Measurements from ENCODE around the gene CASP7.

Gene CASP7

DNA sequence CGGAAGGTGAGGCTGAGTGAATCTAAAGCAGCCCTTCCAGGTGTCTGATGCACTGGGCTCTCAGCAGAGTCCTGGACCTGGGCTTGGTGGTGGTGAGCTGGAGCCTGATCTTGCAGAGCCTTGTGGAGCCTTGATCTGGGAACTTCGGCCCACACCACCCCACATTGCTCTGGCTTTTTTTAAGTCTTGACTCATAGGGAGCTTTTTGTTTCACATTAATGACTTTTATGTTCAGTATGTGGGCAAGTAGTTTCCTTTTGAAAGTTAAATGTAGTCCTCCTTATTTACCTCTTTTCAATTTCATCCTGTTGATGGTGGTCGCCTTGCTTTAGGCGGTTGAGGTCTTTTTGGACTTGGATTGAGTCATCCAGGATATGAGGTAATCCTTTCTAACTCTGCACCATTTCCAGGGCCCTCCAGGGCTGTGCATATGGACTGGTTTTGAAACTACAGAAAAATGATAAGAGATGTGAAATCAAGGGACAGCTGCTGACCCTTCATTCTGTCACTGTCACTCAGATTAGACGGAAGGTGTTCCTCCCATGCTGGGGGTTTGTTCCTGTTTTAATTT, 12.9 kb upstream of the CASP7 start:
- DNase-seq, result no peak

DNA sequence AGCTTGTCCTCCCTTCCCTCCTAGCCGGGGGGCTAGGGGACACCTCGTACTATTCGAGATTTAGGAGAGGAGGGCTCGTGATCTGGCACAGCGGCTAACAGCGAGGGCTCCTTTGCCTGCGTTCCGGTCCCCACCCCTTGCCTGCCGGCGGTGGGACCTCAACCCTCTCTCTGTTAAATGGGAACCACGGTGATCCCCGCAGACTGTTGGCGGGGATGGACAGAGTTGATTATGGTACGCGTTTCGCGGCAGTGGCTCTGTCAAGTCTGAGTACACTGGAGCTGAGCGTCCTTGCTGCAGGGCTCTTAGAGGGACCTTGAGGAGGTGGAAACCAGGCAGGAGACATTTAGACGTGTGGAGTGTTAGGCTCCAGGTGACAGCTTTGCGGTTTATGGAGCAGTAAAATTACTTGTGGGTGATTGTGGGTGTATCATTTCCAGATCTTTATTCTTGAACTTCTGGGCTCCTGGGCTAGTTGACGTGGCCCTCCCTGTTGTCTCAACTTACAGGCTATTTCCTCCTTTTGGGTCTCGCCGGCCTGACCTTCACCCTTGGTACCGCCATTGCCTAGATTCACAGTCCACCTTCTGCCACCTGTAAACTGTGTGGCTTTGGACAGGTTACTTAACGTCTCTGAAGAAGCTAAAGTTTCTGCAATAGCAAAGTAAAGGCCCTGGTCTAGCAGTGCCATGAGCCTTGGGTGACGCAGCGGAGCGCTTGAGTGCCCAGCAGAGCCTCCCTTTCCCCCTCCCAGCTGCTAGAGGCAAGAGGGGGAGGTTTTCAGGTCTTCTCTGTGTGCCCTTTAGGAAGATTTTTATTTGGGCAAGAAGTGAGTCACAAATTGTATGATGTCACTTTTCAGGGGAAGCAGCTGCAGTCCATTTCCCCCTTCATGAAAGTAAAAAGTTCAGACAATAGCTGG, 739 bp downstream of the CASP7 start:
- no peak for DNase-seq

DNA sequence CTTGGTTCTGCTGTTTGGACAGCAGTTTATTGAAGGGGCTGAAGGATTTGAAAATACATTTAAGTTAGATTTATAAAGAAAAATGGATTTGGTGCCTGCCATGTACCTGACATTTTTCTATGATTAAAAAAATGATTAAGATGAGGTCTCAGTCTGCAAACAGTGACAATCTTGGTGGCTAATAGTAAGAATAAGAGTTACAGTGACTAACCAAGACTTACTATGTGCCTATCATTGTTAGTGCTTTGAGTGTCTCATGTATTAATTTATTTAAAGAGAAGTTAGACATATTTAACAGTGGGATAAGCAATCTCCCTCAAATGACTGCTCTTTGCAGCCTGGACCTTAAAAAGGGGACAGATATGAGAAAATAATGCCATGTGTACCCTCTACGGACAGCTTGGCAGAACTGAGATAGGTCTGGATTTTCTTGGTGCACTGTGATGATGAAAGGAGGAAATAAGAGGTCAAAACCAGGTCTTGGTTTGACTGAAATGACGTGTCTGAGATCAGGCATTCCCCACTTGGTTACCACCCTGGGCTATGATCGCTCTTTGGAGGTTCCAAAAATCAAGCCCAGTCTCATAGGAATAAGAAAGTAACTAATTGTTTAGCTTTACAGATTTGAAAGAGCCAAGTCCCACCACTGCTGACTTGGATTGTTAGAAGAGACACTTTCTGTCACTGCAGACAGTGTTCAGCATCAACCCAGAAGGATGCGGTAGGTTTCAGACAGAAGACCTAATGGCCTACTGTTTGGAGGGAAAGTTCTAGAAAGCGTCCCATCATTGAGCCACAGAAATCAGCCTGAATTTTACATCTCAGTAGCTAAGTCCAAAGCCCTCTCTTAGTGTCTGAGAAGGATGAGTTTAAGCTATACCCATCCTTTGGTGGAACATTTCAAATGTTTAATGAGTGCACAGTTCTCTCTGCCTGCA, 2.1 kb downstream of the CASP7 start:
- no peak for DNase-seq

DNA sequence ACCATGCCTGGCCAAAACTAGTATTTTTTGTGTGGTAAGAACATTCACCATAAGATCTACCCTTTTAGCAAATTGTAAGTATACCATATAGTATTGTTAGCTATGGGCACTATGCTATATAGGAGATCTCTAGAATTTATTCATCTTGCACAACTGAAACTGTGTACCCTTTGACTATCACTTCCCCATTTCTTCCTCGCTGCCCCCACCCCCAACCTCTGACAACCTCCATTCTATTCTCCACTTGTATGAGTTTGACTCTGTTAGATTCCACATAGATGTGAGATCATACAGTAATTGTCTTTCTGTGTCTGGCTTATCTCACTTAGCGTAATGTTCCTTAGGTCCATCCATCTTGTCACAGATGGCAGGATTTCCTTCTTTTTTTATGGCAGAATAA, 3.6 kb downstream of the CASP7 start:
- no peak for DNase-seq

DNA sequence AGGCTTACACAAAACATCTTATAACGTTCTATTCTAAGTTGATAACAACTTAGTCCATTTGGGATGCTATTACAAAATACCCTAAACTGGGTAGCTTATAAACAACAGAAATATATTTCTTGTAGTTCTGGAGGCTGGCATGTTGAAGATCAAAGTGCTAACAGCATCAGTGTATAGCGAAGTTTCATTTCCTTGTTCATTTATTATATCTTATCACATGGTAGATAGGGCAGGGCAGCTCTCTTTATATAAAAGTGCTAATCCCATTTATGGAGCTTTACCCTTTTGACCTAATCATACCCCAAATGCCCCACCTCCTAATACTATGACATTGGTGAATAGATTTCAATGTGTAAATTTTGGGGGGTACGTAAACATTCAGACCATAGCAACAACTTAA, 6.3 kb downstream of the CASP7 start:
- DNase-seq, result no peak

DNA sequence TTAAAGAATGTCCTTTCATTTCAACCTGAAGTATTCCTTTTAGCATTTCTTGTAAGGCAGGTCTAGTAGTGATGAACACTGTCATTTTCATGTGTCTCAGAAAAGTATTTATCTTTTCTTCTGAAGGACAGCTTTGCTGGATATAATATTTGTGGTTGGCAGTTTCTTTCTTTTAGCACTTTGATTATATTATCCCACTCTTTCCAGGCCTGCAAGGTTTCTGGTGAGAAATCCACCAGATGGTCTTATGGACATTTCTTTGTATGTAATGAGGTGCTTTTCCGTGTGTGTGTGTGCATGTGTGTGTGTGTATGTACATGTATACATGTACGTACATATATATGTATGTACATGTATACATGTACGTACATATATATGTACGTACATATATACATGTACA, 7.3 kb downstream of the CASP7 start:
- no peak for DNase-seq

DNA sequence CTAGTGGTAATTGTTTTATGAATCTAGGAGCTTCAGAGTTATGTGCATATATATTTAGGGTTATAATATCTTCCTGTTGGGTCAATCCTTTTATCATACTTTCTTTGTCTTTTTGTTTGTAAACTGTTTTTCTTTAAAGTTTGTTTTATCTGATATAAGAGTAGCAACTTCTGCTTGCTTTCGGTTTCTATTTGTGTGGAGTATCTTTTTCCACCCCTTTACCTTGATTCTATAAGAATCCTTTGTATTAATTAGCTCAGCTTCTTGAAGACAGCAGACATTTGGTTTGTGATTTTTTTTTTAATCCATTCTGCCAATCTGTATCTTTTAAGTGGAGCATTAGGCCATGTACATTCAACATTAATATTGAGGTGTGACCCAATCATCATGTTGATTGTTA, 9.3 kb downstream of the CASP7 start:
- no peak for DNase-seq

DNA sequence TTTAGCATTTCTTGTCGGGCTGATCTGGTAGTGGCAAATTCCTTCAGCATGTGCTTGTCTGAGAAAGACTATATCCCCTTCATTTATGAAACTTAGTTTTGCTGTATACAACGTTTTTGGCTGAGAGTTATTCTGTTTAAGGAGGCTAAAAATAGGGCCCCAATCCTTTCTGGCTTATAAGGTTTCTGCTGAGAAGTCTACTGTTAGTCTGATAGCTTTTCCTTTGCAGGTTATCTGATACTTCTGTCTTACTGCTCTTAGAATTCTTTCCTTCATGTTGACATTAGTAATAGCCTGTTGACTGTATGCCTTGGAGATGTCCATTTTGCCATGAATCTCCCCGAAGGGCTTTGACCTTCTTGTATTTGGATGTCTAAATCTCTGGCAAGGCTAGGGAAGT, 9.9 kb downstream of the CASP7 start:
- DNase-seq, result no peak

DNA sequence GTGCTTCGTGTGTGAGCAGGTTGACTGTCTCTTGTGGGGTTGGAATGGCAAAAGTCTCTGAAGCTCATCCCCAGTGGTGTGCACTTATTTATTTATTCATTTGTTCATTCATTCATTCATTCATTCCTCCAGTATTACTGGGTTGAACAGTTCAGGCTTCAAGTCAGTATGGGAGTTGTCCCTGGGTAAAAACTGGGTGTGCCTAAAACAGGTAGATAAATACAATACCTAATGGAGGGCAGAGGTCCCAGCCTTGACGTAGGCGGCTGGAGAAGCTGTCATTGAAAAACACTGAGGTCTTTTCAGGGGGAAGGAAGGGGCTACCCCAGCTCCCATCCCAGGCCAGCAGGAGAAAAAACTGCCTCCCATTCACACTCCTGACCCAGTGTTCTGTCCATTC, 11.0 kb downstream of the CASP7 start:
- DNase-seq, result no peak

DNA sequence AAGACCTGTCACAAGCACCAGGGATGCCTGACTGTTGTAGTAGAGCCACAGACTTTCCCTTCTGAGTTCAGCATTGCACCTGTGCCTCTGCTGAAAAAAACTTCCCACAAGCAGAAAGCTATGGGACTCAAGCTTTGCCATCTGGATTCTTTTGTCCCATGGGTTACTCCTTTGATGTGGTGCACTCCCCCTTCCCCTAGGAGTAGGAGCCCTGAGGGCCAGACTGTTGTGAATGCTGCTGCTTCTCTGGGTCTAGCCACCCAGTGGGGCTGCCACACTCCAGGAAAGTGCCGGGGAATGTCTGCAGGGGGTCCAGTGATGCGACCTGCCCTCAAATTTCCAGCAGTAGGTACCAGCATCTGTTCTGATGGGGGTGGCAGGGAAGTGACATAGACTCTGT, 11.7 kb downstream of the CASP7 start:
- DNase-seq, result no peak

DNA sequence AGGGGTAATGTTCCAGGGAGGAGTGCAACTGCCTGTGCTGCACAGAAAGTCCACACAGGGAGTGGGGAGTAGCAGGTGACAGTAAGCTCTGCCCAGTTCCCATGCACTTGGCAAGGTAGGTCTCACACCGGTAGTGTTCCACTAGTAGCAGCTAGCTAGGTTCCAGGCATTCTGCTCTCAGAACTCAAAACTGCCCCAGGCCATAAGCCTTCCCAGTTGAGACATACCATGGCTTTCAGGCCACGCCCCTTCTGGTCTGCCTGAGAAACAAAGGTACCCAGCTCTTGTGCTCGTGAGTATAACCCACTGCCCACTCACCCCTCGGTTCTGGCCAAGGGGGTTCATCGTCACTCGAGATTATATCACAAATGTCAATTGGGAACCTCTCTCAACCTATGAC, 12.6 kb downstream of the CASP7 start:
- no peak for DNase-seq

DNA sequence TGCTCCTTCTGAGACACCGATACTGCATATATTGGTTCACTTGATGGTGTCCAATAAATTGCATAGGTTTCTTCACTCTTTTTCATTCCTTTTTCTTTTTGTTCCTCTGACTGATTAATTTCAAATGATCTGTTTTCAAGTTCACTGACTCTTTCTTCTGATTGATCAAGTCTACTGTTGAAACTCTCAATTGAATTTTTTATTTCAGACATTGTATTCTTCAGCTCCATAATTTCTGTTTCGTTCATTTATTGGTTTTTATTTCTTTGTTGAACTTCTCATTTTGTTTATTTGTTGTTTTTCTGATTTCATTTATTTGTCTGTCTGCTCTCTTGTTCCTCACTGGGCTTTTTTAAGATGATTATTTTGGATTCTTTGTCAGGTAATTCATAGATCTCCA, 13.6 kb downstream of the CASP7 start:
- no peak for DNase-seq

DNA sequence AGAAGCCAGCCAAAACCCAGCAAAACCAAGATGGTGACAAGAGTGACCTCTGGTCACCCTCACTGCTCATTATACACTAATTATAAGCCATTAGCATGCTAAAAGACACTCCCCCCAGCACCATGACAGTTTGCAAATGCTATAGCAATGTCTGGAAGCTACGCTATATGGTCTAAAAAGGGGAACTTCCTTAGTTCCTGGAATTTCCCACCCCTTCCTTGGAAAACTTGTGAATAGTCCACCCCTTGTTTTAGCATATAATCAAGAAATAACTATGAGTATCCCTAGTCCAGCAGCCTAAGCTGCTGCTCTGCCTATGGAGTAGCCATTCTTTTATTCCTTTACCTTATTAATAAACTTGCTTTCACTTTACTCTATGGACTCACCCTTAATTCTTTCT, 16.0 kb downstream of the CASP7 start:
- DNase-seq, result no peak

DNA sequence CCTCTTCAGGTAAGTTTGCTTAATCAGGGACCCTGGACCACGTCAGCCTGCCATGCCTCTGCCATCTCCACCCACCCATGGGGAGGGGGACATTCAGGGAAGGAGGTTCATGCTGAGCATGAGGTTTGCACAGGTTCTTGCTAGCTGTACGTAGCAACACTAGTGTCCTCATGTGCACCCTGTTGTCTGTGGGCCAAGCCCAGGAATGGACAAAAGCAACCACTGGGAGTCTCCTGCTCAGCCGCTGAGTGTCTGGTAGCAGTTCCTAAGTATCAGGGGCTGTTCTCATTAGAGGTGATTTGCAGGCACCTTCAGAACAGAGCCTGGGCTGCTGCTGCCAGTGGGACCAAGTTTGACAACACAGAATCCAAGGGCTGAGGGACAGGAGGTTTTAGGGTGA, 17.9 kb downstream of the CASP7 start:
- no peak for DNase-seq

DNA sequence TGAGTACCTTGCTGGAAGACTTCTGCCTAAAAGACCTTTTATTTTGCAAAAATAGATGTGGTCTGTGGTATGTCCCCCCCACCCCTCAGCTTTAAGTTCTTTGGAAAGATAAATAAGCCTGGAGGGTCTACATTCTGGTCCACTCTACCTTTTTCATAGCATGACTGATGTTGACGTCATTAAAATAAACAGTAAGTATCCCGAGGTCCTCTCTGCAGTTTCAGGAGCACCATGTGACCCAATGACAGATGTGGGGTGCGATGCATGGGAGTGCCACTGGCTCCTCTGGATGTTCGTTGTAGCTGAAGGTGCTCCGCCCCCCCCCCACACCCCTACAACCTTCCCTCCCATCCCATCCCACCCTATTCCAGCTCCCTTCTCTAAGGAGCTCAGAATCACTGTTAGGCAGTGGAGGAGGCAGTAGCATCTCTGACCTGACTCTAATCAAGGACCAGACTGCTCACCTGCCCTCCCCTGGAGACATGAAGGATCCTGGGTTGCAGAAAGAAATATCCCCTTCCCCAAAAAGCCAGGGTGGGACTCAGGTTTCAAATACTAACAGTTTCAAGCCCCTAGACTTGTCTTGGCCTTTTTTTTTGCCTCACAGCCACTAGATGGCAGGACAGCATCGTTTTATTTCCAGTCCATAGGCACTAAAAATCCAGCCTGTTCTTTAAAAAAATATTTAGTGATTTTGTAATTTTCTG, 25.1 kb downstream of the CASP7 start:
- no peak for DNase-seq

DNA sequence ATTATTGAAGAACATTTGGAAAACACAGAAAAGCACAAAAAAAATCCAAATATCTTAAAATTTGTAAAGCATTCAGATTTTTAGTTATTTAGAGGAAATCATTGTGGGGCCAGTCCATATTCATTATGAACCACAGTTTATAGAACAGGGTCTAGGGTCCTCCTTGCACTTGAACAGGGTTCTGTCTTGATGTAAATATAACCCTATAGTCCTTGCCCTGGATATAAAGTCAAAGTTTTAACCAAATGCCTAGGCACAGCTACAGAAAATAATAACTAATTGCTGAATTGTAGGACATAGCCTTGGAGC, 25.6 kb downstream of the CASP7 start:
- no peak for DNase-seq

DNA sequence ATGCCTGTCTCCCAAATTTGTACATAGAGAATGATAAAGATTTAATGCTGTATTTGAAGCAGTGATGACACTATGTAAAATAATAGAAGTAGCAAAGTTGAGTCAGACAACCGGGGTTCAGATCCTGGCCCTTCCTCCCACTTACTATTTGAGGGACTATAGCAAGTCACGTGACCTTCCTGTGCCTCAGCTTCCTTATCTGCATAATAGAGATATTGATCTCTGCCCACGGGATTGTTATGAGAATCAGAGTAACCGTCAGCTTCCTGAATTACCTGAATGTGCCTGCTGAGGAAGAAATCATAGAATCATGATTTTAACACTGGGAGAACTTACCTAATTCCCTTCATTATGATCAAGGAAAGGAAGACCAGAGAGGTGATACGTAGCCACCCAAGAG, 26.9 kb downstream of the CASP7 start:
- no peak for DNase-seq

DNA sequence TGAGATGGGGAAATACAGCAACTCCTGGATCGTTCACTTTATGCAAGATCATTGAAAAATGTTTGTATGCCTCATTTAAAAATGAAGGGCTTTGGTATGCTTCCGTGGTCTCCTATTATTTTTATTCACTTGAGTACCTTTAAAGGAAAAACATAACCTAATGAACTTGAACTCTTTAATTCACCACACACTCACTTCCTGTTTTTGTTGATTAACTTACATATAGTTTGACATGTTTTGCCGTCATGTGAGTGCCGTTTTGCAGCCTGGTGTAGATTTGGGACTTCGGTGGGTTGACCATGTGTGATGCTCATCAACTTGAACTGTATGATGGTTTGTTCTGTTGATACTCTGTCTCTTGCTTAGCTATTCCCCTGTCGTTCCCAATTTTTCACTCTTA, 28.9 kb downstream of the CASP7 start:
- no peak for DNase-seq

DNA sequence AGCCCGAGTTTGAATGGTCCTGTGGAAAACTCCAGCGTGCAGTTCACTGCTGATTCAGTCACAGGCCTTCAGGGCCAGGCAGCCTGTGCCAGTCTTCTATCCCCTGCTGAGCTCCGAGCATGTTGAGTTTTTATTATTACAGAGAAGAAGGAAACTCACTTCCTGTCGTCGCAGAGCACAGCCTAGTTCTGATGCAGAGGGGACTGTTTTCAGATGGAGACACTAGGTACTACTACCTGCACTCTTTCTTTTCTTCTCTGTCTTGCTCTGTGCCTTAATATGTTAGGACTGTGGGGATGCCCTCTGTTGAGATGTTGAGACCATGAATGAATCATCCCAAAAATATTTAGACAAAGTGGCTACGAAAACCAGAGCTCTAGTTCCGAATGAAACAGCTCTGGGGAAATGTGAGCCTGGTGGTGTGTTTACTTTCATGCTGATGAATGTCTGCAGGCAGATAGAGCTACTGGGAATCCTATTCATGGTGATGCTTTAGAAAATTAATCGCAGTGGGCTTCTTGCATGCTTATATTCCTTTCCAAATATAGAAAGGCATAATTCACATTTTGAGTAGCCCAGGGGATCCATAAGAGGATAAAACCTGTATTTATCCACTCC, 29.6 kb downstream of the CASP7 start:
- DNase-seq, result no peak

DNA sequence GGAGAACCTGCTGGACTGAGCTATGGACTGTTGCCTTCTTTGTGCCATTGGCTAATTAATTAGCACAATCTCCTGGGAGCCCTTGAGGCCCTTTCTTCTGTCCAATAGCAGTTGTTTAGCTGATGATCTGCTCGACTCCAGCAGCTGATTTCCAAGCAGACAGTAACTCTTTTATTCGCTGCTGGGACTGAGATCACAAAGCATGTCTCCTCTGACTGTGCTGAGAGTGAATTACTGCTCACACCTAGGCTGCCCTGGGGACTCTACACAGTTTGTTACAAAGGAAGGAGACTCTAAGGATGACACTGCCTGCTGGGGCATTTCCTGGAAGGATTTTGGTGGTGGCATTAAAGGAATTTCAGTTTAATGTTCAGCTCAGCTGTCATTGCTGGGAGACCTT, 31.4 kb downstream of the CASP7 start:
- DNase-seq, result no peak

DNA sequence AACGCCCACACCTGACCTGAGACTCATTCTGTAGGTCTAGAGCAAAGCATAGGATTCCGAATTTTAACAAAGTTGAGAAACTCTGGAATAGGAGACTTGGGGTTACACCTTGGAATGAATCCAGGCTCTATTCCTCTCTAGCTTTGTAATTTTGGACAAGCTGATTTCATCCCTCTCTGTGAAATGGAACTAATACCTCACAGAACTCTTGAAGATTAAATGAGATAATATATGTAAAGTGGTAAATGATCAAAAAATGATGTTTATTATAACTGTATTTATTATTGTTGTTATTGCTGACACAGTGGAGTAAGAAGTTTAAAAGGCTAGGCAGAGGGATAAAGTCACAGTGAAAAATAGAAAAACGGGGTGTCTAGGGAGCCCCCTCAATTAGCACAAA, 32.3 kb downstream of the CASP7 start:
- no peak for DNase-seq

DNA sequence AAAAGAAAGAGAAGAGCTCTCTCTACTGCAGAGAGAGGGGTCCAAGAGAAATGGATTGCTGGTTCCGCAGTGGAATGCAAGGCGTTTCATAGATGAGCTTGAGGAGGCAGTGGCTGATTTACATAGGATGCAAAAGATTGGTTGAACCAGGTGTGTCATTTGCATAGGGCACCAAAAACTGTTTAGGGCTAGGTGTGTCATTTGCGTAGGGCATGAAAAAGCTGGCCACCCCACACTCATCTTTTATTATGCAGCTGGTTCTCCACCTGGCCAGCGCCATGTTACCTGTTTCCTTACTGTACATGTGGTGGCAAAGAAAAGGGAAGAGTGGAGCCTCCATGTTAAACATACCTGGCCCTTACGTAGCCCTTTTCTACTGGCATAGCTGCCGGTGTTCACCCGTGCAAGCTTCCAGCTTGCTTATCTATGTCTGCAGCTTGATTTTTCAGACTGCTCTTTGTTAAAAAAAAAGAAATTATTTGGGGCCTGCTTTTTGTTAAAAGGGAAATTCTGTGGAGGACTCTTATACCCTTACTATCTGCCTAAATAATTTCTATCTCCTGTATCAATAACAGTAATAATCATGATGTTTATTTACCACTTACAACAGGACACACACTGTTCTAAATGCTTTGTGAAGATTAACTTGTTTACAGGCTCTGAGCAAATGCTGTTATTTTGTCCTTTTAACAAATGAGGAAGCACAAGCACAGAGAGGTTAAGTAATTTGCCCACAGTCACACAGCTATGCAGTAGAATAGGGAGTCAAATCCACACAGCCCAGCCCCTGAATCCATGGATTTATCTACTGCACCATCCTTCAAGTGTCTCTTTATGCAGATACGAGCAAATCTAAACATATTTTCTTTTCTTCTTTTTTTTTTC, 33.3 kb downstream of the CASP7 start:
- no peak for DNase-seq

Data from NCI-H2029 treated with DMSO at 0.1 percent for 48 hours (cell line).